Stimulated activated CD4-positive, alpha-beta T cell treated with anti-CD3 and anti-CD28 coated beads, TNF-alpha, amount 100 ng/mL, for 1 hour (primary cell): Measurements from ENCODE around the gene MDM2.

Experiments used
- DNase-seq, 3 donors: peaks; one replicate each; pipeline ENCODE4 v3.0.0-alpha.2; 2020; ENCODE audit warnings: low read depth in 3 of 3, low spot score in 1 of 3

MDM2 gene

DNA sequence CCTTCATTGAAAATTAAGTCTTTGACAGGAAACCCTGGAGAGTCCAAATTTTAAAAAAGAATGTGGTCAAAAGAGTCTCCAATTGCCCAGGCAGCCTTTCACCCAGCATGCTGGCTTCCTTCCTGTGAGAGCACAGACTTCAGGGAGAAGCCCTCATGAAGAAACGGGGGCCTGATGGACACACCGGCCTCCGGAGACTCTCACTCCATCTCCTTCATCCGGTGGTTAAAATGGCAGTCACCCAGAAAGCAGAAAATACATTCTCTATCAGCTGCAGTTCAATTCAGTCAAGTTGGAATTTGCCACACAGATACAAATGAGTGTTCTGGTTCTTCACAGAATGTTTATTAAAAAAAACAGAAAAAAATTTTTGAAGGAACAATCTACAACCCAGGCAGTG lies 68.5 kb downstream of the MDM2 start:
- no peak for DNase-seq

DNA sequence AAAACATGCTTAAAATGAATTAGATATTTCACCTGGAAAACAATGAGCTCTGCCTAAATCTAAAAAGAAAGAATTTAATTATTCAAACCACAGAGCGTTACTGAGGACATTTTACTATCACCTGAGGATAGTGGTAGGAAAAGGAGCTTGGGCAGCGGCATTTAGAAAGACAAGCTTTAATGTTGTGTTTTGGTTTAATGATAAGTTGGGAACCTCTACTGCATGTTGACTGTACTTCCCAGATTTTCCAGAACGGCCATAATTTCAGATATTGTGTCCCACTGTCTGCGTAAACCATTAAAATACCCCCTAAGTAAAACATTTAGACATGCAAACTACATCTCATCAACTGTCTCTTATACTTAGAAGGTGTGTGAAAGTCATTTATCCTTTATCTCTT lies 69.6 kb downstream of the MDM2 start:
- no peak for DNase-seq

DNA sequence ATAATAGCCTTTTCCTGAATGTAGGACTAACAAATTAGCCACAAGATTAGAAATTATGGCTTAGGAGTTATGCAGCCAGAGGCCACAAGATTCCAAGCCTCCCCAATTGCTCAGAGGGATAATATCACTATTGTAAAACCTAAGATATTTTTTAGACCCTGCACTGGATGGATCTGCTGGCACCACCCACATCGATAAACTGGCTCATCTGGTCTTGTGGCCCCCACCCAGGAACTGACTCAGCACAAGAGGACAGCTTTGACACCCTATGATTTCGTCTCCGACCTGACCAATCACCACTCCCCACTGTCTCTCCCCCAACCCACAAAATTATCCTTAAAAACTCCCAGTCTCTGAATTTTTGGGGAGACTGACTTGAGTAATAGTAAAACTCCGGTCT lies 70.3 kb downstream of the MDM2 start:
- DNase-seq: no peak

DNA sequence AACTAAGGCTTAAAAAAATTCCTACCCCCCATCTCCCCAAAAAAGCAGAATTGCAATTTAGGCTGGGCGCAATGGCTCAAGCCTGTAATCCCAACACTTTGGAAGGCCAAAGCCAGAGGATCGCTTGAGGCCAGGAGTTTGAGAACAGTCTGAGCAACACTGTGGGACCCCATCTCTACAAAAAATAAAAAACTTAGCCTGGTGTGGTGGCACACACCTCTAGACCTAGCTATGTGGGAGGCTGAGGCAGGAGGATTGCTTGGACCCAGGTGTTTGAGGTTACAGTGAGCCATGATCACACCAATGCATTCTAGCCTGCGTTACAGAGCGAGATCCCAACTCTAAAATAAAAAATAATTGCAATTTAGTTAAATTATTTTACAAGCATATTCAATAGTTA lies 70.9 kb downstream of the MDM2 start:
- no peak for DNase-seq

DNA sequence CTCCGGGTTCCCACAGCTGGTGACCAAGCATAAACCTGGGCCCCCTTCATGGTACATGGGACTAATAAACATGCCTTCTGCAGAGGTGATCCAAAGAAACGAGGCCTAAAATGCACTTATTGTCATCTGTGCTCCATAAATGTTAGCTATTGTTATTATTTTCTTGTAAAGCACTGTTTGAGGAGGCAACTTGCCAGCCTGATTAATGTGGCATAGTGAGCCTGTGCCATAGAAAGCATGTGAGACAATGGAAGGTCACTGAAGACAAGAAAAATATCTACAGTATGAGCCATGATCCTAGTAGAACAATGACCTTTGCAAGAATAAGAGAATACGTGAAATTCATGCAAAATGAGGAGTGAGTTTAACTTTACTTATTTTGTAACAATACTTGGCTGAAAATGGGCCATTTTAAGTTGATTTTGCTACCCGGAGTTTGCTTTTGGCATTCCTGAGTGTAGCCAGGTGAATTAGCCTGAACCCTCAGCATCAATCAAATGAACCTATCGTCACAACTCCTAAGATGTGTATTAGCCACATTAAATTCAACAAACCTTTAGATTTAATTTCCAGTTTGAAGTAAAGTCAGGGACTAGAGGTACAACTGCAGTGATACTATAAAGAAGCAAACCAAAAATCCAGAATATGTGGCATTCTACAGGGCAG lies 72.8 kb downstream of the MDM2 start:
- no peak for DNase-seq

DNA sequence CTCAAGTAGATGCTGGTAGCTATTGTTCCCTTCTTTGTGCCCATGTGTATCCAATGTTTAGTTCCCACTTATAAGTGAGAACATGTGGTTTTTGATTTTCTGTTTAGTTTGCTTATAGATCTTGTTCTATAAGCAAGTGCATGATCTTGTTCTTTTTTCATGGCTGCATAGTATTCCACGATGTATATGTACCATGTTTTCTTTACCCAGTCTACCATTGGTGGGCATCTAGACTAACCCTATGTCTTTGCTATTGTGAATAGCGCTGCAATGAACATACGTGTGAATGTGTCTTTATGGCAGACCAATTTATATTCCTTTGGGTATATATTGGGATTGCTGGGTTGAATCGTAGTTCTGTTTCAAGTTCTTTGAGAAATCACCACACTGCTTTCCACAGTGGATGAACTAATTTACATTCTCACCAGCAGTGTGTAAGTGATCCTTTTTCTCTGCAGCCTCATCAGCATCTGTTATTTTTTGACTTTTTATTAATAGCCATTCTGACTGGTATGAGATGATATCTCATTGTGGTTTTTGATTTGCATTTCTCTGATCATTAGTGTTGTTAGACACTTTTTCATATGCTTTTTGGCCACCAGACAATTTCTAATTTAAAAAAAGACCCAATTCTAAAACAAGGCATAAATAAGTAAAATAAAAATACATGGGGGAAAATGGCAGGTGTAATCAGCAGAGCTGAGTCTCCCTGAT lies 74.4 kb downstream of the MDM2 start:
- no peak for DNase-seq

DNA sequence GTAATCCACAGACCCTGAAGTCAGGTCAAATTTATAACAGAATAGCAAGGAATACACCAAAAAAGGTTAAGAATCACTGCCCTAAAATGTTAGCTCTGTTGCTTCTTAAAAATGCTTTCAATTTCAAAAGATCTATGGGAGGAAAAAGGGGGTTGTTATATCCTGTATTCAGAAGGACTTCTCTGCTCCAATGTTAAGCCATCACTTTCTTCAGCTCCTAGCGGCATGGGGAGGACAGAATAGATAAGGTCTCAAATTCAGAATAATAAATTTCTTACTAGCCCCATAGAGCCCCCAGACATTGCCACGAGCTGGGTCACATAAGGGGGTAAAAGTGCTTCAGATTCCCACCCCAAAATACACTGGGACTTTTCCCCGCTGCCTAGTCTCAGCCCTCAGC lies 75.2 kb downstream of the MDM2 start:
- no peak for DNase-seq

DNA sequence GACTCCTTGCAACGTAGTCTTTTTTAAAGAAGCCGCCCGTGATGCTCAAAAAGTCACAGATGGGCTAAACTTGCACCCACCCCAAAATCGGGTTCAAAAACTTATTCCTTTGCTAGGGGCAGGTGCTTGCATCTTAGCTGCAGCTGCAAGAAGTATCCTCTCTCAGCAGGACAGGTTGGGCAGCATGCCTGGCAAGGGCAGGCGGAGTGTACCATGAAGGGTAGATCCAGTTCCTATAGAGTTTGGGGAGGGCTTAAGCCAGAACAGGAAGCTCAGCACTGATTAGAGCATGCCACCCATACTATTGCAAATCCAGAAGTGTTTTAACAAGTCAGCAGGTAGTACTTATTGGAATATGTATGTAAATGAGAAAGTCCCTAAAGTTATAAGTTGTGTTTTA lies 76.3 kb downstream of the MDM2 start:
- DNase-seq: no peak

DNA sequence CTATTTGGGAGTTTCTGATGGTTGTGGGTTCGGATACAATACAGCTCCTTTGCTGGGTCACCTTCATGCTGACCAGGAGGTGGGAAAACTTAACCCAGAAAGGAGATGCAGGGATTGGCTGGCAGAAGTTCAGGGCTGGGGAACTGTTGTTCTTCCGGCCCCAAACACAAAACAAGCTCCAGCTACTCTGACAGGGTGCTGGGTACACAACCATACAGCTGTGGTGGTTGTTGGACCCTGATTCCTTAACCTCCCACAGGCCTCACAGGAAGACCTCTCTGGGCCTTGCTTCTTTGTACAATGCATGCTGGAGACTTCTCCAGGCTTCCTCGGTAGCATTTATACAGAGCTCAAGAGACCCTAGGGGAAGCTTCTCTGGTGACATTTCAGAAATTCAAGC lies 77.4 kb downstream of the MDM2 start:
- DNase-seq: no peak

DNA sequence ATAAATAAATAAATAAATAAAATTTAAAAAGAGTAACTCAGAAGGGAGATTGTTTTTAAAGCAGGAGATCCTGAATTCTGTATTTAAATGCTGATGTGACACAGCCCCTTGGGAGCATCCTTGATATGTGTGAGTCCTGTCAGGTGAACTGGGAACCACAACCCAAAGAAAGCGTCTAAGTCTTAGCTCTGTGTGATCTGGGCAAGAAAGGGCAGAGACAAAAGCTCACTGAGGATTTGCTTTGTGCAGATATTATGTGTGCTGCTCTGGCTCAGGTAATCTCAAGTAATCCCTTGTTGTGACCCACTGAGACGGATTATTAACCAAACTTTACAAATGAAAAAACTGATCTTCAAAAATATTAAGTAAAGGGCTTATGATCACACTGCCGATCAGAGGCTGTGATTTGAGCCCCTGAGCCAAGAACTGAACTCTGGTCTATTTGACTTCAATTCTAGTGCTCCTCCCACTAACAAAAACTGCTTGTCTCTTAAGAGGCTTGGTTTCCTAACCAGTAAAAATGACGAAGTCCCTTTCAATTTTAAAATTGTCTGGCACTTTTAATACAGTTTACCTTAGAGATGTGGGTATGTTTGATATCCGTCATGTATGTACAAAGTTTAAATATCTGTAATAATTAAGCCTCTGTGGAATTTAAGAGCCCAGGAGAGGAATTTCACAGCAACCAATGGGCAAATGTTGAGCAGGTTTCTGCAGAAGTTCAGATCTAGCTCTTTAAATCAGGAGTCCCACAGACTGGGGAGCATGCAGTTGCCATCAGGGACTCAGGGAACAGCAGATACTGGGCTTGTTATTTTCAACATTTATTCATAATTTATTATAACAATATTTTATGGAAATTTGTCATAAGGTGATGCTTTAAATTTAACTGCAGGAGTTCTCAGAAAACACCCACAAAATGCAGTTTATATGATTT lies 78.9 kb downstream of the MDM2 start:
- DNase-seq: no peak

DNA sequence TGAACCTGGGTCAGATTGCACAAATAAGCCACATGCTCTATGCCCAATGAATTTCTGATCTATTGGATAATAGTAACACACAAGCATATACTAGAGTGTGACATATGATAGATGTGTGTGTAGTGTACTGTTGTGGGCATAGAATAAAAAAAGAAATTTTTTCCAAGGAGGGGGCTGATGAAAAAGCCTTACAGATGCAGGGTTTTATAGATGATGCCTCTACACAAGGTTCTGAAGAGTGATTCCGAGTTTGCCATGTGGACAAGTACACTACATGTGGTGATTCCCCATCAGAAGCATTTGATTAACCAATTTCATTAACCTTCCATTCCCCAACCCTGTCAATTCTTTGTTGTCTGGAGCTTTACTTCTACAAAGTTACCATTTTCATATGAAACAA lies 79.7 kb downstream of the MDM2 start:
- DNase-seq: no peak

DNA sequence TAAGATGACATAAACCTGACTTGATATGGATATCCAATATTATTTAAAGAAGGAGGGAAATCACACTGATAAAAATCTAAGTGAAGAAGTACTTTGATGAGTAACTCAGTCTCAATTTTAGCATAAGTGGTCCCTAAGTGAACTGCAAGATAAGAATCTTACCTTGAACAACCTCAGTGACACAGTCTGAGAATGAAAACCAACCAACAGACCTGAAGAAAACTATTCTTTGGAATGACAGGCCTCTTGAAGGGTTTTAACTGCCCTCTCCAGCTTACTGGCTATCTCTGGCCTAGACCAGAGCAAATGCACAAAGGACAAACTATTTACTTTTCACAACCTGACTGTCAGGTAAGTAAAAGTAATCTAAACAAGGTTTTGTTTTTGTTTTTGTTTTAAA lies 80.3 kb downstream of the MDM2 start:
- no peak for DNase-seq

DNA sequence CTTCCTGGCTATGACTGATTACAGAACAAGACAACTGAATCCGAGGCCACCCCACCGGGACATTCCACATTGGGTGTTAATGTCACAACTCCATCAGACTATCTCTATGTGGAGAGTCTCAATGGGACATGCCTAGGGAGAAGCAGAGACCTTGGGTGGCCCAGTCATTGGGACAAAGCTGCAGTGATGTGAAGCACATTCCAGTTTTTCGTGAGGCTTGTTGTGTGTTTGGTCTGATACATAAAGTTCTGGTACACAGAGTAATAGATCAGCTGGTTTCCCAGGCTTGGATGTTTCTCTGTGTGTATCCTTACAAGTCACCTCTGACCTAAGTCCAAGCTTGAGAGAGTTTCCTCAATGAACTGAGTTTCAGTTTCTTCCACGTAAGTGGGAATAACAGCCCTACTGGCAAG lies 82.7 kb downstream of the MDM2 start:
- DNase-seq: no peak

DNA sequence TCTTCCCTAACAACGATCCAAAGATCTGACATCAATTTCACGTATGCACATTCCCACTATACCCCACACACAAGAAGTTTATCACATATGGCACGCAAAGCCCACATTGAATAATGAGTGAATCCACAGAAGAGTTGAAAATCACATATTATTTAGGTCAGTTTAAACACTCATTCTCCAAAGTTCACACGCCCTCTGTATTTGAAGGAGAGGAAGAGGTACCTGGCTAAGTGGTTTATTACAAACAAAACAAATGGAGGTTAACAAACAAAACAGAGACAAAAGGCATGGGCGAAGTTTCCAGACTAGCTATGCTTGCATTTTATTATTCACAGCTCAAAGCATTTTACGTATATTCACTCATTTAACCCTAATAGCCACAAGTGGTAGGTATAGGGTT lies 83.2 kb downstream of the MDM2 start:
- no peak for DNase-seq

DNA sequence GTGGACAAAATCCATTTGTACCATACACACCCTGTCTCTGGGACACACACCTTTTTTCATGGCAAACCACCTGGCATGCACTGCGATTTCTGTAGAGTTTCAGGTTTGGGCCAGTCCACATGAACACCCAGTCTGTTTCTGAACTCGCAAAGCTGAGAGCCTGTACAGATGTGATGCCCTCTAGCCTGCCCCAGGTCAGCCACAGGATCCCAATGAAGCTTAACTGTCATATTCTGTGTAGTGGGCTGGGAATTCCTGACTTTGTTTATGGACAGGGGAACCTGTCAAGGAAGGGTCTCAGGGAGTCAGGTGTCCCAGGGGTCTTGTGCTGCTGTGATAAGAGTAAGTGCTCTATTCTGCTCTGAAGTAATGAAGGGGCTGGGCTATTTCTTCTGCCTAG lies 85.2 kb downstream of the MDM2 start:
- DNase-seq: no peak

DNA sequence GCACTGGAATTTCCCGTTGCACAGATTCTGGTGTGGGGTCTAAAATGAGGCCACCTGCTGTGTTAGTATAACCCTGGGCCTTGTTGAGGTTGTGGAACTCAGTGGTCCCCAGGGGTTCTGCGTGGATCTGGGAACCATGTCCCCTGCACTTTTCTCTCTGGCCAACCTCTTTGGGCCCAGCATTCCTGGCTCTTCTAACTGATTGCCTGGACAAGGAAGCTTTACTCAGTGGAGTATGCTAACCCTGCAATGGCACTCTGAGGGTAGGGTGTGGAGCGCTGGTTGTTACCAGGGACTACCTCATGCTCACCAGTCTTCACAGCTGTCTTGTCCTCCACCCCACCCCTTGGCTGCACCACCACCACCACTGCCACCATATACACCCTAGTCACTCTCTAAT lies 85.8 kb downstream of the MDM2 start:
- DNase-seq: no peak

DNA sequence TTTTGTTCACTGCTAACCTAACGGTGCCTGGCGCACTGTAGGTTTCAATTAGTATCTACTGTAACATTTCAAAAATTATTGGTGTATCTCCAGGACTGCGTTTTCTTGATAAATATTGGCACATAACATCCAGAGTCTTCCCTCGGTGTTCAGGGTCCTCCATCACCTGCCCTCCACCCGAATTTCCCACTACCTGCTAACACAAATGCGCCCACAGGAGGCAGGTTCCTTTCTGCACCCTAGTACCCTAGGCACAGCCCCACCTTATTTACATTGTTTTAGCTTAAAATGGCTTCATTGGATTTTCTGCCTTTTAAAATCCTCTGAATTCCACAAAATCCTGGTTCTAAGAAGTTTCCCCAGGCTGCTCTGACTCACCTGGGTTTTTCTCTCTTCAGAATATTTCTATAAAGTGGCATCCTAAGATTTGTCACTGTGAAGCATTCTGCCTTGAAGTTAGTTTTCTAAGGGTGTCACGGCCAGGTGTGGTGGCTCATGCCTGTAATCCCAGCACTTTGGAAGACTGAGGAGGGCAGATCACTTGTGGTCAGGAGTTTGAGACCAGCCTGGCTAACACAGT lies 86.4 kb downstream of the MDM2 start:
- no peak for DNase-seq

DNA sequence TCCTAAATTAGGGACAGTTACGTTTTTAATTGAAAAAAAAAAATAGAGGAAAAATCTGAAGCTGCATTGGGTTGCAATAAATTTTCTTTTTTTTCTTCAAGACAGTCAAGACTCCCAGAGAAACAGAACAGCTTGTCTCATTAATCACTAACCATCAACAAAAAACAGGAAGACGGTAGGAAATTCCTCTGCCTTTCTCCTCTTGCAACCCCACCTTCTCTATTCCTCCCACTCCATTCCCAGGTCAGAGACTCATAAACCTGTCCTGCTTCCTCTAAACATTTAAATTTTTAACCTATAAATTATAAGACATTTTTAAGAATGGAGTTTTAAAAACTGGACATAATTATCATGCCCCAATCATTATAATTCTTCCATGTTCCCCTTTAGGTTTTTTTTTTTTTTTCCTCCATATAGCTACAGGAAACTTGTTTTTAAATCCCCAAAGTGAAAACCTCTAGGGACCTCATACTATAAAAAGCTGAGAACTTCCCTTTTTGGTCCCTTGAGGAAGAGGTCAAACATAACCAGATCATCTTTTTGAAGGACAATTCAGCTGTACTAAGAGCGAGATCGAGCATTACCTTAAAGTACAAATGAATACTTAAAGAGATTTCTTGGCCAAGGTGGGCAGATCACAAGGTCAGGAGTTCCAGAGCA lies 89.0 kb downstream of the MDM2 start:
- no peak for DNase-seq

DNA sequence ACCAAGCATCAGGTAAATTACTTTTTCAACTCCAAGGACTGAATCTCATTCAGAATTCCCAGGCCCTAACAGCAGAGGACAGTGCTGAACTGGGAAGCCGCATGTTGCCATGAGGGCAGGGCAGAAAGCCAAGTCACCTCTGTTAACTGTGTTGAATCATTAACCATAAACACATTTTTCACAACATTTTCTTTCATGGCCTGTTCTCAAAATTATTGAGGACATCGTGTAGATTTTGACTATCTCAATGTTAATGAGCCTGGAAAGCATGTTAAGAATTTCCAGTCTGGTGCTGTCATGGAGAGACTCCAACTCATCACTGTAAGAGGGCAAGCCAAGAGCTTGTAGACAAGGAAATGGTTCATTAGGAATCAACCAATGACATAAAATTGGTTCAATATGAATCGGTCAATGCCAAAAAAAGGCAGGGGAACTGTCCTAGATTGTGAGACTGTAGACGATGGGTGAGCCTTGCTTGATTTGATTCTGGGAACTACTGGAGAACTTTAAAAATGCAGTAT lies 91.3 kb downstream of the MDM2 start:
- no peak for DNase-seq

DNA sequence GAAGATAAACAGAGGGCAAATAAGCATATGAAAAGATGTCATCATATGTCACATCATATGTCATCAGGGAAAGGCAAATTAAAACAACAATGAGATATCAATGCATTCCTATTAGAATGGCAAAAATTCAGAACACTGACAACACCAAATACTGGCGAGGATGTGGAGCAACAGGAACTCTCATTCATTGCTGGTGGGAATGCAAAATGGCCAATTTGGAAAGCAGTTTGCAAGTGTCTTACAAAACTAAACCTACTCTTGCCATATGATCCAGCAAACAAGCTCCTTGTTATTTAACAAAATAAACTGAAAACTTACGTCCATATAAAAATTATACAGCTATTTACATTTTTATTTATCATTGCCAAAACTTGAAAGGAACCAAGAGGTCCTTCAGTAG lies 92.3 kb downstream of the MDM2 start:
- DNase-seq: no peak
